H9 (cell line): Measurements from ENCODE around the gene METRN. TPM values are rescaled to one million over a fixed set of nuclear protein-coding genes. Genes with fewer than 3 reads are reported as not detected.

ENCODE experiments used
- DNase-seq: peaks from one replicate; pipeline ENCODE4 v3.0.0-alpha.2; 2017
- H2AFZ ChIP-seq: one replicate; pipeline ENCODE4 v1.6.1; 2013; ENCODE audit warnings: mild to moderate bottlenecking, low read length, control low read depth, moderate library complexity
- H2AK5ac ChIP-seq: 2 replicates; pipeline ENCODE4 v1.6.1; 2013; ENCODE audit warnings: low read length, control low read depth, mixed read lengths; ENCODE audit not compliant: insufficient read length
- H2BK120ac ChIP-seq: one replicate; pipeline ENCODE4 v1.6.1; 2013; ENCODE audit warnings: low read depth, mild to moderate bottlenecking, low read length, control low read depth, inconsistent platforms; ENCODE audit not compliant: poor library complexity, severe bottlenecking
- H2BK12ac ChIP-seq: 2 replicates; pipeline ENCODE4 v1.6.1; 2013; ENCODE audit warnings: low read length, control low read depth, mixed read lengths, low read depth; ENCODE audit not compliant: insufficient read length
- H2BK15ac ChIP-seq: 2 replicates; pipeline ENCODE4 v1.6.1; 2013; ENCODE audit warnings: low read depth, low read length, control low read depth
- H2BK20ac ChIP-seq: one replicate; pipeline ENCODE4 v1.6.1; 2013; ENCODE audit warnings: low read depth, mild to moderate bottlenecking, low read length, control low read depth, inconsistent platforms; ENCODE audit not compliant: poor library complexity, severe bottlenecking
- H2BK5ac ChIP-seq: 2 replicates; pipeline ENCODE4 v1.6.1; 2013; ENCODE audit warnings: low read length, control low read depth, mixed read lengths; ENCODE audit not compliant: insufficient read length
- H3K14ac ChIP-seq: 2 replicates; pipeline ENCODE4 v1.6.1; 2013; ENCODE audit warnings: low read length, control low read depth; ENCODE audit not compliant: insufficient read depth
- H3K18ac ChIP-seq: 2 replicates; pipeline ENCODE4 v1.6.1; 2013; ENCODE audit warnings: low read depth, mild to moderate bottlenecking, mixed read lengths, low read length, control low read depth; ENCODE audit not compliant: insufficient read length
- H3K23ac ChIP-seq: 2 replicates; pipeline ENCODE4 v1.6.1; 2013; ENCODE audit warnings: low read length, control low read depth, mixed read lengths, low read depth; ENCODE audit not compliant: insufficient read length
- H3K23me2 ChIP-seq: 2 replicates; pipeline ENCODE4 v1.6.1; 2013; ENCODE audit warnings: low read depth, mild to moderate bottlenecking, mixed read lengths, low read length, control low read depth; ENCODE audit not compliant: insufficient read length, poor library complexity, severe bottlenecking
- H3K27ac ChIP-seq: 2 replicates; pipeline ENCODE4 v1.5.1; 2013; ENCODE audit warnings: low read length, control low read depth, mixed read lengths, low read depth; ENCODE audit not compliant: insufficient read length
- H3K27me3 ChIP-seq: 2 replicates; pipeline ENCODE4 v1.6.1; 2013; ENCODE audit warnings: low read length, control low read depth, inconsistent platforms; ENCODE audit not compliant: insufficient read depth
- H3K4ac ChIP-seq: 2 replicates; pipeline ENCODE4 v1.6.1; 2013; ENCODE audit warnings: low read depth, mild to moderate bottlenecking, control low read depth, inconsistent platforms, low read length, moderate library complexity
- H3K4me1 ChIP-seq: 2 replicates; pipeline ENCODE4 v1.6.1; 2013; ENCODE audit warnings: low read length, control low read depth, inconsistent platforms; ENCODE audit not compliant: insufficient read depth
- H3K4me2 ChIP-seq: 2 replicates; pipeline ENCODE4 v1.6.1; 2013; ENCODE audit warnings: low read length, control low read depth, mixed read lengths; ENCODE audit not compliant: insufficient read length, insufficient read depth
- H3K56ac ChIP-seq: 2 replicates; pipeline ENCODE4 v1.6.1; 2013; ENCODE audit warnings: low read depth, mild to moderate bottlenecking, mixed read lengths, low read length, control low read depth; ENCODE audit not compliant: insufficient read length
- H3K79me1 ChIP-seq: 2 replicates; pipeline ENCODE4 v1.6.1; 2013; ENCODE audit warnings: low read depth, mild to moderate bottlenecking, moderate library complexity, low read length, control low read depth, inconsistent platforms; ENCODE audit not compliant: insufficient read depth, poor library complexity, severe bottlenecking
- H3K79me2 ChIP-seq: 2 replicates; pipeline ENCODE4 v1.6.1; 2013; ENCODE audit warnings: low read length, control low read depth, inconsistent platforms; ENCODE audit not compliant: insufficient read depth
- H3K9ac ChIP-seq: 2 replicates; pipeline ENCODE4 v1.6.1; 2013; ENCODE audit warnings: low read length, control low read depth, mixed read lengths; ENCODE audit not compliant: insufficient read length; ENCODE audit errors: extremely low read depth
- H3K9me3 ChIP-seq: one replicate; pipeline ENCODE4 v1.6.1; 2013; ENCODE audit warnings: low read depth, low read length, inconsistent platforms; ENCODE audit not compliant: control insufficient read depth
- H3T11ph ChIP-seq: one replicate; pipeline ENCODE4 v1.6.1; 2013; ENCODE audit warnings: mild to moderate bottlenecking, low read length, control low read depth, inconsistent platforms
- H4K20me1 ChIP-seq: one replicate; pipeline ENCODE4 v1.6.1; 2013; ENCODE audit not compliant: control insufficient read depth, insufficient read length, insufficient read depth
- H4K5ac ChIP-seq: 2 replicates; pipeline ENCODE4 v1.6.1; 2013; ENCODE audit warnings: low read depth, mild to moderate bottlenecking, mixed read lengths, low read length, control low read depth; ENCODE audit not compliant: insufficient read length
- H4K8ac ChIP-seq: replicated peaks from 2 replicates; pipeline ENCODE4 v1.6.1; 2013; ENCODE audit warnings: low read length, control low read depth, mixed read lengths, low read depth; ENCODE audit not compliant: insufficient read length
- H4K91ac ChIP-seq: 2 replicates; pipeline ENCODE4 v1.6.1; 2013; ENCODE audit warnings: low read depth, mild to moderate bottlenecking, moderate library complexity, mixed read lengths, low read length, control low read depth; ENCODE audit not compliant: insufficient read length
- H3K27ac Mint-ChIP-seq, 3 experiments: 2 replicates in 2 of 3; 3 replicates in 1 of 3; pipeline ENCODE4 v1.8.0; 2020 to 2021; ENCODE audit warnings: mixed read lengths in 3 of 3, mild to moderate bottlenecking in 1 of 3, moderate library complexity in 1 of 3
- H3K27me3 Mint-ChIP-seq: 2 replicates; pipeline ENCODE4 v1.8.0; 2021; ENCODE audit warnings: low read depth, mild to moderate bottlenecking, moderate library complexity, mixed read lengths
- H3K36me3 Mint-ChIP-seq, 3 experiments: 2 replicates in 2 of 3; 3 replicates in 1 of 3; pipeline ENCODE4 v1.8.0; 2020 to 2021; ENCODE audit warnings: low read depth in 3 of 3, mixed read lengths in 3 of 3; ENCODE audit not compliant: insufficient read depth in 1 of 3
- H3K4me1 Mint-ChIP-seq, 2 experiments: 2 replicates each; pipeline ENCODE4 v1.8.0; 2020; ENCODE audit warnings: mixed read lengths in 2 of 2
- H3K4me3 Mint-ChIP-seq, 2 experiments: 2 replicates in 1 of 2; 3 replicates in 1 of 2; pipeline ENCODE4 v1.8.0; 2020 to 2021; ENCODE audit warnings: mild to moderate bottlenecking in 2 of 2, mixed read lengths in 2 of 2, moderate library complexity in 1 of 2
- H3K9me3 Mint-ChIP-seq, 2 experiments: 2 replicates in 1 of 2; 3 replicates in 1 of 2; pipeline ENCODE4 v1.8.0; 2020; ENCODE audit warnings: mild to moderate bottlenecking in 2 of 2, mixed read lengths in 2 of 2, moderate library complexity in 1 of 2
- CTCF ChIP-seq: fragments of 200-600 bp; sonication (generic); conservative IDR thresholded peaks from 3 replicates; pipeline ENCODE4 v1.8.0; 2021; ENCODE audit warnings: antibody characterized with exemption, mild to moderate bottlenecking
- WGBS: extraction: QIAGEN DNeasy Blood & Tissue Kit; methylation state at CpG from one replicate; pipeline ENCODE4 v1.1.7; 2013; ENCODE audit warnings: missing lambda C conversion rate, low lambda C conversion rate, mixed read lengths; ENCODE audit not compliant: insufficient read length; ENCODE audit errors: extremely low coverage; 5-methylcytosine and 5-hydroxymethylcytosine counted together
- total RNA-seq: library from RNA; stranded (reverse); gene quantifications from 2 replicates; pipeline ENCODE4 v1.2.1, GENCODE V29; 2021

METRN gene
- total RNA-seq, 1 experiment from 2014 or later, result 26.2 TPM

DNA sequence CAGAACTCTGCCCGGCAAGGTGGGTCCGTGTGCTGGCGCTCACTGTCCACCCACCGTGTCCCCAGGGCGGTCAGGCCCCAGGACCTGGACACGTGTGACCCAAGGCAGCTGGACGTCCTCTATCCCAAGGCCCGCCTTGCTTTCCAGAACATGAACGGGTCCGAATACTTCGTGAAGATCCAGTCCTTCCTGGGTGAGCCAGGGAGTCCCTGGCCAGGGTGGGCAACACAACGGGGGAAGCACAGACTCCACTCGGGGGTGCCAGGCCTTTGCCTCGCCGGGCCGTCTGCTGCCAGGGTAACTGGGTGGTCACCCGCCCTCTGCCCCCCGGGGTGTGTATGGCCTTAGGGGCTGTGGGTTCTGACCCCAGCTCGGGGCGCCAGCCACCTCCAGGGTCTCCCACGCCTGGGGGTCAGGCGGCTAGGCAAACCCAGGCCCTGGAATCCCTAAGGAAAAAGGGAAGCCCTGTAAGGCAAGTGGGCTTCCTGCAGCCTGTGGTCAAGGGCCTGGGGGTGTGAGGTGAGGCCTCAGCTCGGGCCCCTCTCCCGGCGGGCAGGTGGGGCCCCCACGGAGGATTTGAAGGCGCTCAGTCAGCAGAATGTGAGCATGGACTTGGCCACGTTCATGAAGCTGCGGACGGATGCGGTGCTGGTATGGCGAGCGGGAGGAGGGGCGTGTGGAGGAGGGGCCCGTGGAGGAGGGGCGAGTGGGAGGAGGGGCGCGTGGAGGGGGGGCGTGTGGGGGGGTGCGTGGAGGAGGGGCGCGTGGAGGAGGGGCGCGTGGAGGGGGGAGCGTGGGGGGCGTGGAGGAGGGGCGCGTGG, 52.1 kb downstream of the METRN start:
- Histone ChIP-seq H3K4me2 (no peak overlapping the region), H2BK120ac (no peak overlapping the region), H3T11ph (no peak overlapping the region), H3K9ac (no peak overlapping the region), H3K79me1 (no peaks in the 10 kb centered on the region), H3K23me2 (no peaks in the 10 kb centered on the region), H3K4me1 (no peaks in the 10 kb centered on the region), H2AK5ac (no peak overlapping the region), H3K18ac (no peak overlapping the region), H3K23ac (no peak overlapping the region), H4K8ac (no peak overlapping the region), H4K91ac (no peak overlapping the region), H2BK15ac (no peak overlapping the region), H3K14ac (no peak overlapping the region), H2BK12ac (no peak overlapping the region), H3K79me2 (no peaks in the 10 kb centered on the region), H3K27me3 (no peaks in the 10 kb centered on the region), H3K4ac (no peak overlapping the region), H2BK20ac (no peak overlapping the region), H4K5ac (no peak overlapping the region), H4K20me1 (no peaks in the 10 kb centered on the region), H2BK5ac (no peak overlapping the region), H3K56ac (no peak overlapping the region), H3K27ac (no peak overlapping the region), H3K9me3 (no peaks in the 10 kb centered on the region), H2AFZ (no peak overlapping the region)
- no peak for TF ChIP-seq CTCF
- Mint-ChIP-seq H3K36me3 (no peaks in the 10 kb centered on the region), H3K27ac (no peak overlapping the region), H3K9me3 (no peaks in the 10 kb centered on the region; a peak in 1 of 5 replicates), H3K27me3 (peaks cover 5% of the 10 kb centered on the region), H3K4me3 (no peak overlapping the region), H3K4me1 (peaks cover 0 to 3% of the 10 kb centered on the region in 2 experiments; a peak in 1 of 4 replicates)
- no peak for DNase-seq
- no CpG with 5 or more reads among the region's 48 CpGs for WGBS
